Hematopoietic multipotent progenitor cell treated with erythropoietin and hydrocortisone succinate and interleukin-3 and kit ligand, for 17 days (in vitro differentiated cells): ENCODE data around the gene GSTO2.
A peak's percentile ranks its signal among the peaks of the same experiment; 100 is the strongest.

ENCODE experiments used
- DNase-seq: peaks from one replicate; pipeline ENCODE4 v3.0.0-alpha.2; 2015; ENCODE audit warnings: low spot score

Gene GSTO2

GRCh38 chr10:104253606-104254410 is 15.2 kb upstream of the GSTO2 start:
- DNase-seq: peak; percentile 43

GRCh38 chr10:104254493-104255310 is 14.3 kb upstream of the GSTO2 start, which contains the start of gene GSTO1:
Gene GSTO1, plus strand, starts transcription at chr10:104254892. Its CDS starts 37 bp downstream, at chr10:104254929.
- DNase-seq: peak; percentile 62

- peak; percentile 68 for DNase-seq
Measured at GRCh38 chr10:104255311-104255981, 13.5 kb upstream of the GSTO2 start.

GRCh38 chr10:104256335-104256961 is 12.5 kb upstream of the GSTO2 start:
- DNase-seq: peak; percentile 71

- DNase-seq: no peak
Measured at GRCh38 chr10:104257235-104257634, 11.7 kb upstream of the GSTO2 start.

GRCh38 chr10:104258209-104258608 is 10.8 kb upstream of the GSTO2 start:
- no peak for DNase-seq

- DNase-seq: no peak
Measured at GRCh38 chr10:104259456-104259855, 9.5 kb upstream of the GSTO2 start.

- DNase-seq: peak; percentile 24
Measured at GRCh38 chr10:104259999-104260774, 8.8 kb upstream of the GSTO2 start.

GRCh38 chr10:104260775-104261115 is 8.2 kb upstream of the GSTO2 start:
- DNase-seq: peak; percentile 66

GRCh38 chr10:104262055-104262454 is 6.9 kb upstream of the GSTO2 start:
- DNase-seq: peak; percentile 64

GRCh38 chr10:104264783-104265182 is 4.2 kb upstream of the GSTO2 start:
- no peak for DNase-seq

- no peak for DNase-seq
Measured at GRCh38 chr10:104267721-104268404, 1.1 kb upstream of the GSTO2 start.

GRCh38 chr10:104268405-104268712 is 625 bp upstream of the GSTO2 start:
- no peak for DNase-seq

- no peak for DNase-seq
Measured at GRCh38 chr10:104273286-104273685, 4.3 kb downstream of the GSTO2 start.

- DNase-seq: no peak
Measured at GRCh38 chr10:104273899-104274575, 5.1 kb downstream of the GSTO2 start.

GRCh38 chr10:104274762-104275721 is 6.1 kb downstream of the GSTO2 start:
- peak; percentile 59 for DNase-seq

- no peak for DNase-seq
Measured at GRCh38 chr10:104276192-104276591, 7.2 kb downstream of the GSTO2 start.

- DNase-seq: no peak
Measured at GRCh38 chr10:104277785-104278184, 8.8 kb downstream of the GSTO2 start.
